BE2C (cell line): ENCODE measurements around the gene NME3.

Experiments
- DNase-seq: peaks from one replicate; pipeline ENCODE4 v3.0.0-alpha.2; 2020
- H3K27me3 ChIP-seq: fragments of 250-450 bp; sonication (Bioruptor Pico); 2 replicates; pipeline ENCODE4 v1.5.1; 2020; ENCODE audit warnings: mild to moderate bottlenecking
- H3K36me3 ChIP-seq: fragments of 250-450 bp; sonication (Bioruptor Pico); 2 replicates; pipeline ENCODE4 v1.5.1; 2020; ENCODE audit warnings: mild to moderate bottlenecking
- H3K4me1 ChIP-seq: fragments of 250-450 bp; sonication (Bioruptor Pico); 2 replicates; pipeline ENCODE4 v1.5.1; 2020
- H3K4me3 ChIP-seq: 2 replicates; pipeline ENCODE4 v1.5.1; 2011; ENCODE audit warnings: low read depth, low read length
- H3K9me3 ChIP-seq: fragments of 250-450 bp; sonication (Bioruptor Pico); 2 replicates; pipeline ENCODE4 v1.5.1; 2020
- TF ChIP-seq, protein P1 (sequence below): IDR thresholded peaks from 2 replicates; pipeline ENCODE4 v1.5.1; 2012; ENCODE audit warnings: mild to moderate bottlenecking, low read depth, low read length

NME3 gene

GRCh38 chr16:1729026-1729425 is 42.3 kb downstream of the NME3 start:
- Histone ChIP-seq H3K36me3 (peaks cover 41% of the 10 kb centered on the region), H3K4me3 (no peak overlapping the region), H3K4me1 (no peaks in the 10 kb centered on the region), H3K9me3 (no peaks in the 10 kb centered on the region), H3K27me3 (no peaks in the 10 kb centered on the region)
- TF ChIP-seq, protein P1, sequence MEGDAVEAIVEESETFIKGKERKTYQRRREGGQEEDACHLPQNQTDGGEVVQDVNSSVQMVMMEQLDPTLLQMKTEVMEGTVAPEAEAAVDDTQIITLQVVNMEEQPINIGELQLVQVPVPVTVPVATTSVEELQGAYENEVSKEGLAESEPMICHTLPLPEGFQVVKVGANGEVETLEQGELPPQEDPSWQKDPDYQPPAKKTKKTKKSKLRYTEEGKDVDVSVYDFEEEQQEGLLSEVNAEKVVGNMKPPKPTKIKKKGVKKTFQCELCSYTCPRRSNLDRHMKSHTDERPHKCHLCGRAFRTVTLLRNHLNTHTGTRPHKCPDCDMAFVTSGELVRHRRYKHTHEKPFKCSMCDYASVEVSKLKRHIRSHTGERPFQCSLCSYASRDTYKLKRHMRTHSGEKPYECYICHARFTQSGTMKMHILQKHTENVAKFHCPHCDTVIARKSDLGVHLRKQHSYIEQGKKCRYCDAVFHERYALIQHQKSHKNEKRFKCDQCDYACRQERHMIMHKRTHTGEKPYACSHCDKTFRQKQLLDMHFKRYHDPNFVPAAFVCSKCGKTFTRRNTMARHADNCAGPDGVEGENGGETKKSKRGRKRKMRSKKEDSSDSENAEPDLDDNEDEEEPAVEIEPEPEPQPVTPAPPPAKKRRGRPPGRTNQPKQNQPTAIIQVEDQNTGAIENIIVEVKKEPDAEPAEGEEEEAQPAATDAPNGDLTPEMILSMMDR = no peak
- no peak for DNase-seq

DNA sequence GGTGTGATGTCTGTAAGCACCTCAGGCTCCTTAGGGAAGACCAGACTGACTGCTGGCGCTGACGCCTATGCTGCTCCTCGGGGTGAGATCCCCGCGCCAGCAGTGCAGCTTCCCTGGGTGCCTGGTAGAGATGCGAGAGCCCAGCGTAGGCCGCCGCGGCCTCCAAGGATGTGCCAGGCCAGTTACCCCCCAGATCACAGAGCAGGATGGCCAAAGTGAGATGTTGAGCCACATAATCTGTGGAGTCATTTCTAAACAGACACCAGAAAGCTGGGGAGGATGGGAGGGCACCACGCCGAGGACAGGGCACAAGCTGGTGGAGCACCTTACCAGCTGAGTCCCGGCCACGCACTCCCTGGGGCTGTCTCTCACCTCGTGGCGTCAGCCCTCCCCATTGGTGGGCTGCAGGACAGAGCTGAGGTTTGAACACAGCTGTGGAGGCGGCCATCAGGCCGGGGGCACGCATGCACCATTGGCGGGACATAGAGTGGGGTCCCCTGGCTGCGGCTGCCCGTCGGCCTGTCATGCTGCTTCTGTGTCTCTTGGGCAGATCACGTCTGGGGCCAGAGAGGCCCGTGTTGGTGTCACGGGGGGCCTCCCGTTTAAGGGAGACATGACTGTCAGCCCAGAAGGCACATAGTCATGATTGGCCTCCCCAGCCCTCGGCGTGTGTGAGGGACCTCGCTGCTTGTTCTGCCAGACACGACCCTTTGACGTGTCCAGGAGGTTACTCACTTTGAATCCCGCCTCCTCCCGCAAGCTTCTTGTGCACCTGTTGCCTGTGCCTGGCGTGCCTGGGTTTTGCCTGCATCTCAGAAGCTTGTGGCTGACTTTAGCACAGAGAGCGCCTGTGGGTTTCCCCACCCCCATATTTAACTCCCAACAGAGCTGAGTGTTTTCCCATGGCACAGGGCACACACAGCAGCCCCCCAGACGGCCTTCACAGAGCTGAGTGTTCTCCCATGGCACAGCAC is 43.4 kb downstream of the NME3 start:
- DNase-seq = no peak
- TF ChIP-seq, protein P1 = no peak
- Histone ChIP-seq H3K9me3 (no peaks in the 10 kb centered on the region), H3K4me3 (no peak overlapping the region), H3K36me3 (peaks cover 30% of the 10 kb centered on the region), H3K27me3 (no peaks in the 10 kb centered on the region), H3K4me1 (no peaks in the 10 kb centered on the region)

GRCh38 chr16:1726661-1727502 is 44.5 kb downstream of the NME3 start:
- DNase-seq = no peak
- Histone ChIP-seq H3K4me1 (no peaks in the 10 kb centered on the region), H3K27me3 (no peaks in the 10 kb centered on the region), H3K36me3 (peaks cover 28% of the 10 kb centered on the region), H3K4me3 (no peak overlapping the region), H3K9me3 (no peaks in the 10 kb centered on the region)
- TF ChIP-seq, protein P1 = no peak

DNA sequence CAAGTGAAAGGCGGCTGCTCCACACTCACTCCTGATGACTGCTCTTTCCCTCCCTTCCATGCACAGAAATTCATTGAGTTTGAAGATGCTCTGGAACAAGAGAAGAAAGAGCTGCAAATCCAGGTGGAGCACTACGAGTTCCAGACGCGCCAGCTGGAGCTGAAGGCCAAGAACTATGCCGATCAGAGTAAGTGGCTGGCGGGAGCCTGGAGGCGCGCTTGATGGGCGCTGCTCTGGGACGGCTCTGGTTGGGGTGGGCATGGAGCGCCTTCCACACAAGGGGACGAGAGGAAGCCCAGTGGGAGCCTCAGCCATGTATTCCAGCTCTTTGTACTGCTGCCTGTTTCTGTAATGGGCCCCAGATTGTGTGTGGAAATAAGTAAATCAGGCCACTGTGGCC is 46.9 kb downstream of the NME3 start:
- TF ChIP-seq, protein P1 = no peak
- H3K4me1 ChIP-seq = no peaks in the 10 kb centered on the region
- no peak for DNase-seq
- peaks cover 25% of the 10 kb centered on the region for H3K36me3 ChIP-seq
- no peaks in the 10 kb centered on the region for H3K9me3 ChIP-seq
- no peak overlapping the region for H3K4me3 ChIP-seq
- H3K27me3 ChIP-seq = no peaks in the 10 kb centered on the region

- H3K4me1 ChIP-seq = no peaks in the 10 kb centered on the region
- peak; percentile 52 for DNase-seq
Observed at GRCh38 chr16:1723450-1724147, 47.7 kb downstream of the NME3 start.

More at GRCh38 chr16:1723450-1724147, 47.7 kb downstream of the NME3 start:
- Histone ChIP-seq H3K27me3 (no peaks in the 10 kb centered on the region), H3K36me3 (peaks cover 19% of the 10 kb centered on the region), H3K4me3 (no peak overlapping the region), H3K9me3 (no peaks in the 10 kb centered on the region)
- TF ChIP-seq, protein P1 = peak; percentile 75
